ENCODE data around the gene SERTAD1.
"Not testable (repeated sequence)": the region's sequence is repeated elsewhere in the genome, so short reads cannot be mapped to it uniquely, and the experiment has no call there.

SERTAD1 gene

GRCh38 chr19:40431698-40432097 is 5.9 kb upstream of the SERTAD1 start:
- TF ChIP-seq, protein P1, sequence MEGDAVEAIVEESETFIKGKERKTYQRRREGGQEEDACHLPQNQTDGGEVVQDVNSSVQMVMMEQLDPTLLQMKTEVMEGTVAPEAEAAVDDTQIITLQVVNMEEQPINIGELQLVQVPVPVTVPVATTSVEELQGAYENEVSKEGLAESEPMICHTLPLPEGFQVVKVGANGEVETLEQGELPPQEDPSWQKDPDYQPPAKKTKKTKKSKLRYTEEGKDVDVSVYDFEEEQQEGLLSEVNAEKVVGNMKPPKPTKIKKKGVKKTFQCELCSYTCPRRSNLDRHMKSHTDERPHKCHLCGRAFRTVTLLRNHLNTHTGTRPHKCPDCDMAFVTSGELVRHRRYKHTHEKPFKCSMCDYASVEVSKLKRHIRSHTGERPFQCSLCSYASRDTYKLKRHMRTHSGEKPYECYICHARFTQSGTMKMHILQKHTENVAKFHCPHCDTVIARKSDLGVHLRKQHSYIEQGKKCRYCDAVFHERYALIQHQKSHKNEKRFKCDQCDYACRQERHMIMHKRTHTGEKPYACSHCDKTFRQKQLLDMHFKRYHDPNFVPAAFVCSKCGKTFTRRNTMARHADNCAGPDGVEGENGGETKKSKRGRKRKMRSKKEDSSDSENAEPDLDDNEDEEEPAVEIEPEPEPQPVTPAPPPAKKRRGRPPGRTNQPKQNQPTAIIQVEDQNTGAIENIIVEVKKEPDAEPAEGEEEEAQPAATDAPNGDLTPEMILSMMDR (conservative IDR thresholded peaks at IDR 0.05; ENCODE audit: low read depth, low read length), result no peak
- no peak for DNase-seq (ENCODE audit: low read depth)

GRCh38 chr19:40430242-40430641 is 4.5 kb upstream of the SERTAD1 start:
- DNase-seq (ENCODE audit: low read depth); H3K4me3 ChIP-seq (ENCODE audit: low read depth, low read length): not testable (repeated sequence)

More at GRCh38 chr19:40431698-40432097, 5.9 kb upstream of the SERTAD1 start:
- H3K4me3 ChIP-seq (ENCODE audit: low read depth, low read length), result no peak overlapping the region

DNA sequence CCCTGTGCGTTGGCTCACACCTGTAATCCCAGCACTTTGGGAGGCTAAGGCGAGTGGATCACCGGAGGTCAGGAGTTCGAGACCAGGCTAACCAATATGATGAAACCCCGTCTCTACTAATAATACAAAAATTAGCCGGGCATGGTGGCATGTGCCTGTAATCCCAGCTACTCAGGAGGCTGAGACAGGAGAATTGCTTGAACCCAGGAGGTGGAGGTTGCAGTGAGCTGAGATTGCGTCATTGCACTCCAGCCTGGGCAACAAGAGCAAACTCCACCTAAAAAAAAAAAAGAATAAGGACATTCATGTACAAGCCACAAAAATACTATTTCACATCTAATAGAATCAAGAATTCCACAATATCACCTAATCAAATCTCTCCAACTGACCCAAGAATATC is 2.4 kb upstream of the SERTAD1 start:
- H3K4me3 ChIP-seq (ENCODE audit: low read depth, low read length); DNase-seq (ENCODE audit: low read depth): not testable (repeated sequence)

DNA sequence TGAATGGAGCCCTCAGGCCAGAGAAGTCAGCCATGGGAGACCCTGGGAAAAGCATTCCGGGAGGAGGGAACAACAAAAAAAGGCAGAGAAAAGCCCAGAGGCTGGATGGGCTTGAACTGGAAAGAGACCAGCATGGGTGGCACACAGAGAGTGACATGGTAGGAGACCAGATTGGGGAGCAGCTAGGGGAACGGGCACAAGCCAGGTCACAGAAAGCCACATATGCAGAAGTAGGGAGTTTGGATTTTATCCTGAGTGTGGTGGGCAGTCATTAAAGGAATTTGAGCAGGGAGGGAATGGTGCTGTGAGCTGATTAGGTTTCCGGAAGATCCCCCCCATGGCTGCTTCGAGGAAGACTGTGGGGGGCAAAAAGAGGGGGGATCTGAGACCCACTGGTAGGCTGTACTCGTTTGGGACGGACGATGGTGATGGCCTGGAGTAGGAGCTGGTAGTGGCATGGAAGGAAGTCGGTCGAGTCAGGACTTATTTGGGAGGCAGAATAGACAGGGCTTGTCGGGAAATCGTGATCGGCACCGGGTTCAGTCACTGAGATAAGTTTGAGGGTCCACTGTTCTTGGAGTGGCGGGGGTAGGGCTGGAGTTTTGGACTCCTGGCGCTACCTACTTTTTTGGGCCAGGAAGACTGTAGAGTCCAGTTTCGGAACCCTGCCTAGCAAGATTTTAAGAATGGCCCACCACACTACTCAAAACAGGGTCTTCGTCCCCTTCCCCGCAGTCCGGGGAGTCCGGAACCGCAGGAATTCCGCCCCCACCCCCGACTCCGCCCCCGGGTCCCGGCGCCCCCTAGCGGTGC is 949 bp downstream of the SERTAD1 start:
- peak overlapping the region; percentile 84 for H3K4me3 ChIP-seq (ENCODE audit: low read depth, low read length)
- DNase-seq (ENCODE audit: low read depth), result peak; percentile 48
- TF ChIP-seq, protein P1 (conservative IDR thresholded peaks at IDR 0.05; ENCODE audit: low read depth, low read length), result no peak

DNA sequence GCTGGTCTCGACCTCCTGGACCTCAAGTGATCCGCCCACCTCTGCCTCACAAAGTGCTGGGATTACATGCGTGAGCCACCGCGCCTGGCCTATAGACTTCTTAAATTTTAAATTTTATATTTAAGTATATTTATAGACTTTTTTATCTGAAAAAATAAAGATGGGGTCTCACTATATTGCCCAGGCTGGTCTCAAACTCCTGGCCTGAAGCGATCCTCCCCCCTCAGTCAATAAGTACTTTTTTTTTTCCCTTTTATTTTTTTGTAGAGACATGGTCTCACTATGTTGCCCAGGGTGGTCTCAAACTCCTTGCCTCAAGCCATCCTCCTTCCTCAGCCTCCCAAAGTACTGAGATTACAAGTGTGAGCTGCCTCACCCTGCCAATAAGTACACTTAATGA is 1.9 kb downstream of the SERTAD1 start:
- TF ChIP-seq, protein P1 (conservative IDR thresholded peaks at IDR 0.05; ENCODE audit: low read depth, low read length), result no peak
- H3K4me3 ChIP-seq (ENCODE audit: low read depth, low read length), result peak overlapping the region; percentile 46
- DNase-seq (ENCODE audit: low read depth), result no peak

DNA sequence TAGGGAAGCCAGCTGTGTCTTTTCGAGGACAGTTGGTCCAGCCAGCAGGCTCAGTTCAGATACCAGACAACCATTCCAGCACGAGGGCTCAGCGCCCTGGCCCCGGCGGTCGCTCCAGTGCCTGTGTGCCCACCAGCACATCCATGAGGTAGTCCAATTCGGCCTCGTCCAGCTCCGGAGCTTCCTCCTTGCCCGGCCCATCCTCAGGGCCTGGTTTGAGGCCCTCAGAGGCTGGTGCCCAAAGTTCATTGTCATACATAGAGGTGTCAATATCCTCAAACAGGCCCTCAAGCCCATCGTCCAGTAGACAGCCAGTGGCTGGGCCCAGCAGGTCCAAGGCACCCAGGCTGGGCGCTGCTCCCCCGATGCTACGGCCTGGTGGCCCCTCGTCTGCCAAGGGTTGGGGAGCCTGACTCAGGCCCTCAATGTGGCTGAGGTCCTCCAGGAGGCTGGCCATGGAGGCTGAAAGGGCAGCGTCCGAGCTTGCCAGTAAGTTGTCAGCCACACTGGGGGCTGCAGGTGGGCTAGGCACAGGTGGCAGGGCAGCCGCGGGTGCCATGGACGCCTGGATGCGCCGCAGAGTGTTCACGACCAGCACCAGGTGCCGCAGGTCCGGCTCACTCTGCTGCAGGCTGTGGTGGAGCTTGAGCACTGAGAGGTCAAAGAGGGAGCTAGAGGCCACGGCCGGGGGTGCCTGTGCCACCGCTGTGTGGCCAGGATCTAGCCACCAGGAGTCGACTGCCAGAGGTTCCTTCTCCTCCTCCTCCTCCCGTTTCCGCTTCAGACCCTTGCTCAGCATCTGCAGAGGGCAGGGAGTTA is 2.8 kb downstream of the SERTAD1 start:
- no peak for DNase-seq (ENCODE audit: low read depth)
- no peak overlapping the region for H3K4me3 ChIP-seq (ENCODE audit: low read depth, low read length)
- TF ChIP-seq, protein P1 (conservative IDR thresholded peaks at IDR 0.05; ENCODE audit: low read depth, low read length), result no peak

GRCh38 chr19:40421993-40422747 is 3.6 kb downstream of the SERTAD1 start:
- TF ChIP-seq, protein P1 (conservative IDR thresholded peaks at IDR 0.05; ENCODE audit: low read depth, low read length), result no peak
- DNase-seq (ENCODE audit: low read depth), result no peak
- H3K4me3 ChIP-seq (ENCODE audit: low read depth, low read length), result no peak overlapping the region

All from choroid plexus epithelial cell (primary cell).